SK-N-SH (cell line): ENCODE data around the gene FRAT2. TPM values are rescaled to one million over a fixed set of nuclear protein-coding genes. Genes with fewer than 3 reads are reported as not detected.

Experiments
- CTCF ChIA-PET: fragments of 300-600, 350-600 bp; formaldehyde crosslinking; extraction: SDS; loops from one replicate; lab custom pipeline; 2021; lab: Yijun Ruan, JAX
- POLR2A ChIA-PET: fragments of 350-600 bp; sonication (Branson Sonifier 250); formaldehyde crosslinking; extraction: SDS; loops from one replicate; lab custom pipeline; 2020; ENCODE audit warnings: antibody characterized with exemption, inconsistent platforms; lab: Yijun Ruan, JAX
- DNase-seq: peaks from one replicate; pipeline ENCODE4 v3.0.0; 2012
- H2AFZ ChIP-seq: fragments of 200-600 bp; sonication (generic); 2 replicates; pipeline ENCODE4 v1.8.1; 2016; ENCODE audit warnings: antibody characterized with exemption, mild to moderate bottlenecking, low read depth
- H3F3A ChIP-seq: fragments of 200-600 bp; sonication (generic); replicated peaks from 2 replicates; pipeline ENCODE3; 2016; ENCODE audit warnings: antibody characterized with exemption, mild to moderate bottlenecking; ENCODE audit not compliant: insufficient read depth
- H3K27ac ChIP-seq, 2 experiments: fragments of 200-500 bp in 1 of 2; fragments of 200-600 bp in 1 of 2; sonication (Bioruptor generic) in 1 of 2; sonication (generic), shearing (Covaris generic) in 1 of 2; 2 replicates each; pipeline versions ENCODE4 v1.5.1 to v1.6.1; 2014 to 2016; ENCODE audit warnings: low read depth in 2 of 2, inconsistent platforms in 1 of 2, low read length in 1 of 2, mild to moderate bottlenecking in 1 of 2, mixed read lengths in 1 of 2
- H3K27me3 ChIP-seq: fragments of 200-600 bp; sonication (generic), shearing (Covaris generic); 2 replicates; pipeline ENCODE4 v1.6.1; 2016; ENCODE audit warnings: mixed run types; ENCODE audit not compliant: insufficient read depth
- H3K36me3 ChIP-seq, 2 experiments: fragments of 200-500 bp in 1 of 2; fragments of 200-600 bp in 1 of 2; sonication (Bioruptor generic) in 1 of 2; sonication (generic) in 1 of 2; replicated peaks in 1 of 2; 2 replicates each; pipeline versions ENCODE3 to v1.5.1; 2014 to 2016; ENCODE audit warnings: low read length in 1 of 2, mild to moderate bottlenecking in 1 of 2; ENCODE audit not compliant: insufficient read depth in 2 of 2, control insufficient read depth in 1 of 2
- H3K4me1 ChIP-seq, 2 experiments: fragments of 200-500 bp in 1 of 2; fragments of 200-600 bp in 1 of 2; sonication (Bioruptor generic) in 1 of 2; sonication (generic), shearing (Covaris generic) in 1 of 2; 2 replicates each; pipeline versions ENCODE4 v1.5.1 to v1.6.1; 2014 to 2016; ENCODE audit warnings: low read depth in 1 of 2, low read length in 1 of 2, mixed run types in 1 of 2; ENCODE audit not compliant: insufficient read depth in 2 of 2, control insufficient read depth in 1 of 2
- H3K4me2 ChIP-seq: fragments of 200-600 bp; sonication (generic), shearing (Covaris generic); 2 replicates; pipeline ENCODE4 v1.6.1; 2017; ENCODE audit warnings: mixed run types
- H3K4me3 ChIP-seq, 2 experiments: fragments of 200-500 bp in 1 of 2; fragments of 200-600 bp in 1 of 2; sonication (Bioruptor generic) in 1 of 2; sonication (generic), shearing (Covaris generic) in 1 of 2; 2 replicates each; pipeline versions ENCODE4 v1.5.1 to v1.8.1; 2014 to 2016; ENCODE audit warnings: low read depth in 2 of 2, inconsistent platforms in 1 of 2, low read length in 1 of 2, mild to moderate bottlenecking in 1 of 2, mixed read lengths in 1 of 2, moderate library complexity in 1 of 2
- H3K79me2 ChIP-seq: fragments of 200-600 bp; sonication (generic); 2 replicates; pipeline ENCODE4 v1.8.1; 2017; ENCODE audit warnings: mild to moderate bottlenecking; ENCODE audit not compliant: insufficient read depth
- H3K9ac ChIP-seq: fragments of 200-600 bp; sonication (generic); 2 replicates; pipeline ENCODE4 v1.6.1; 2017; ENCODE audit warnings: mixed run types
- H3K9me2 ChIP-seq: fragments of 200-600 bp; sonication (generic); 2 replicates; pipeline ENCODE4 v1.6.1; 2017; ENCODE audit warnings: mixed run types
- H3K9me3 ChIP-seq: fragments of 200-600 bp; sonication (generic); 2 replicates; pipeline ENCODE4 v1.6.1; 2017; ENCODE audit warnings: mixed run types, mild to moderate bottlenecking, moderate library complexity
- H4K20me1 ChIP-seq: fragments of 200-600 bp; sonication (generic); 2 replicates; pipeline ENCODE4 v1.6.1; 2017; ENCODE audit warnings: mild to moderate bottlenecking, mixed run types; ENCODE audit not compliant: insufficient read depth
- FOXJ3 ChIP-seq: sonication (generic); formaldehyde crosslinking; IDR thresholded peaks from 2 replicates; pipeline ENCODE4 v1.5.1; 2020; ENCODE audit warnings: mild to moderate bottlenecking, missing genetic modification reagents
- NFIC ChIP-seq: IDR thresholded peaks from 2 replicates; pipeline ENCODE4 v1.4.0; 2012; ENCODE audit warnings: borderline replicate concordance
- REST ChIP-seq: IDR thresholded peaks from 2 replicates; pipeline ENCODE4 v1.6.1; 2012; ENCODE audit warnings: mild to moderate bottlenecking, low read depth, low read length, moderate library complexity
- RFX5 ChIP-seq: IDR thresholded peaks from 2 replicates; pipeline ENCODE4 v1.6.1; 2012; ENCODE audit warnings: mild to moderate bottlenecking, improper control_type of control experiment, low read length
- TEAD4 ChIP-seq: IDR thresholded peaks from 2 replicates; pipeline ENCODE4 v1.4.0; 2012; ENCODE audit warnings: mild to moderate bottlenecking, borderline replicate concordance; ENCODE audit not compliant: insufficient read depth
- USF1 ChIP-seq: IDR thresholded peaks from 2 replicates; pipeline ENCODE4 v1.4.0; 2012; ENCODE audit warnings: low read depth, borderline replicate concordance
- USF2 ChIP-seq: fragments of 150-350 bp; IDR thresholded peaks from 2 replicates; pipeline ENCODE4 v1.6.1; 2017; ENCODE audit warnings: antibody characterized with exemption, low read length, low read depth, borderline replicate concordance
- YY1 ChIP-seq: IDR thresholded peaks from 2 replicates; pipeline ENCODE4 v1.4.0; 2012; ENCODE audit warnings: low read depth, mild to moderate bottlenecking
- ZBTB33 ChIP-seq: IDR thresholded peaks from 2 replicates; pipeline ENCODE4 v1.4.0; 2012; ENCODE audit warnings: low read depth, borderline replicate concordance
- WGBS: methylation state at CpG from one replicate; pipeline ENCODE4 v1.1.6; 2017; ENCODE audit warnings: low lambda C conversion rate; 5-methylcytosine and 5-hydroxymethylcytosine counted together
- polyA plus RNA-seq, 3 experiments: library from polyadenylated mRNA; depleted of rRNA; stranded (reverse); fragments of >200 nt; gene quantifications; 2 replicates each; pipeline ENCODE4 v1.2.3, GENCODE V29; 2012

FRAT2 gene
- polyA plus RNA-seq, 1 of the 3 experiments (the other 2 are of a cell fraction) = 2.4 TPM

GRCh38 chr10:97341416-97341815 lies 6.9 kb upstream of the FRAT2 start:
- no peaks in the 10 kb centered on the region for H3K36me3 ChIP-seq
- no peaks in the 10 kb centered on the region for H3K9me2 ChIP-seq
- H2AFZ ChIP-seq = no peak overlapping the region
- no peaks in the 10 kb centered on the region for H3K9me3 ChIP-seq
- H3F3A ChIP-seq = peaks cover 9% of the 10 kb centered on the region
- no peak overlapping the region for H3K4me3 ChIP-seq
- H3K4me2 ChIP-seq = no peak overlapping the region
- no peaks in the 10 kb centered on the region for H3K27me3 ChIP-seq
- DNase-seq = no peak
- TF ChIP-seq TEAD4 (no peak), USF1 (no peak), RFX5 (no peak), NFIC (no peak), YY1 (no peak), FOXJ3 (CRISPR knock-in tag) (no peak)
- peaks cover 0 to 3% of the 10 kb centered on the region in 2 experiments; a peak in 1 of 4 replicates for H3K4me1 ChIP-seq
- H3K9ac ChIP-seq = no peak overlapping the region
- ChIA-PET CTCF (interaction anchor here (1.4 to 2.1 kb wide), 2 partner anchors 10 to 63 kb away, joined by 4 to 8 read pairs; no protein-coding TSS in a partner anchor), POLR2A (no interaction called here)
- no peak overlapping the region for H3K27ac ChIP-seq
- 51% methylated on average over 2 of the region's 2 CpGs for WGBS
- H3K79me2 ChIP-seq = no peaks in the 10 kb centered on the region
- H4K20me1 ChIP-seq = no peaks in the 10 kb centered on the region

- no peak for DNase-seq
- Histone ChIP-seq H3K9me3 (no peaks in the 10 kb centered on the region), H3K27ac (no peak overlapping the region), H3K9ac (no peak overlapping the region), H3K27me3 (no peaks in the 10 kb centered on the region), H3K4me1 (peaks cover 0 to 10% of the 10 kb centered on the region in 2 experiments; a peak in 1 of 4 replicates), H3K4me3 (no peak overlapping the region), H3K9me2 (no peaks in the 10 kb centered on the region), H4K20me1 (no peaks in the 10 kb centered on the region), H3K4me2 (no peak overlapping the region), H3K79me2 (no peaks in the 10 kb centered on the region), H3K36me3 (no peaks in the 10 kb centered on the region), H2AFZ (no peak overlapping the region), H3F3A (peaks cover 19% of the 10 kb centered on the region)
- POLR2A ChIA-PET = interaction anchor here (0.8 kb wide), 1 partner anchor 46 kb away, joined by 4 read pairs; the partner anchor contains the start of gene ARHGAP19
- 88% methylated on average over 5 of the region's 5 CpGs for WGBS
- CTCF ChIA-PET = no interaction called here
- TF ChIP-seq USF2 (no peak), ZBTB33 (no peak), REST (no peak)
Measured at GRCh38 chr10:97338041-97338440, 3.5 kb upstream of the FRAT2 start.
